Type B pancreatic cell (in vitro differentiated cells): ENCODE measurements around the gene MSH4. TPM values are rescaled to one million over a fixed set of nuclear protein-coding genes. Genes with fewer than 3 reads are reported as not detected.

Experiments
- DNase-seq: peaks from one replicate; pipeline ENCODE4 v3.0.0; 2021; ENCODE audit warnings: mixed read lengths; ENCODE audit not compliant: unreplicated experiment; ENCODE audit errors: extremely low spot score
- H3K27ac Mint-ChIP-seq: 2 replicates; pipeline ENCODE4 v1.8.0; 2021; ENCODE audit warnings: mild to moderate bottlenecking, mixed read lengths
- H3K27me3 Mint-ChIP-seq: 2 replicates; pipeline ENCODE4 v1.8.0; 2021; ENCODE audit warnings: mixed read lengths
- H3K36me3 Mint-ChIP-seq: 2 replicates; pipeline ENCODE4 v1.8.0; 2021; ENCODE audit warnings: mixed read lengths
- H3K4me1 Mint-ChIP-seq: one replicate; pipeline ENCODE4 v1.8.0; 2021; ENCODE audit warnings: mixed read lengths; ENCODE audit not compliant: unreplicated experiment
- H3K4me3 Mint-ChIP-seq: 2 replicates; pipeline ENCODE4 v1.8.0; 2021; ENCODE audit warnings: mild to moderate bottlenecking, mixed read lengths
- H3K9me3 Mint-ChIP-seq: 2 replicates; pipeline ENCODE4 v1.8.0; 2021; ENCODE audit warnings: mixed read lengths
- total RNA-seq: library from RNA; stranded (reverse); gene quantifications from 2 replicates; pipeline ENCODE4 v1.2.1, GENCODE V29; 2021; ENCODE audit warnings: low replicate concordance
- TF ChIP-seq, protein P1 (sequence below): fragments of 200-600 bp; sonication (generic); conservative IDR thresholded peaks from 2 replicates; pipeline ENCODE4 v1.5.0; 2021; ENCODE audit warnings: antibody characterized with exemption, mild to moderate bottlenecking

MSH4 gene
- total RNA-seq, 1 donor from 2014 or later, result 0.58 TPM

DNA sequence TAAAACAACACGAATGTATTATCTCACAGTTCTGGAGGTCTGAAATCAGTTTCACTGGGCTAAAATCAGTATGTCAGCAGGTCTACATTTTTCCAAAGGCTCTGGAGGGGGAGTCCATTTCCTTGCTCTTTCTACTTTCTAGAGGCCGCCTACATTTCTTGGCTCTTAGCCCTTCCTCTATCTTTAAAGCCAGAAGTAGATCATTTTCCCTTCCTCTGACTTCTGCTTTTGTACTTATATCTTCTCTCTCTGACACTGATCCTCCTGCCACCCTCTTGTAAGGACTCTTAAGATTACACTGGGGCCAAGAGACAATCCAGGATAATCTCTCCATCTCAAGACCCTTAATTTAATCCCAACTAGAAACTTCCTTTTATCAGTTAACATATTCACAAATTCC lies 41.4 kb downstream of the MSH4 start:
- Mint-ChIP-seq H3K27me3 (no peaks in the 10 kb centered on the region), H3K4me3 (no peak overlapping the region), H3K36me3 (no peaks in the 10 kb centered on the region), H3K4me1 (no peaks in the 10 kb centered on the region), H3K9me3 (peaks cover 5% of the 10 kb centered on the region), H3K27ac (no peak overlapping the region)
- TF ChIP-seq, protein P1, sequence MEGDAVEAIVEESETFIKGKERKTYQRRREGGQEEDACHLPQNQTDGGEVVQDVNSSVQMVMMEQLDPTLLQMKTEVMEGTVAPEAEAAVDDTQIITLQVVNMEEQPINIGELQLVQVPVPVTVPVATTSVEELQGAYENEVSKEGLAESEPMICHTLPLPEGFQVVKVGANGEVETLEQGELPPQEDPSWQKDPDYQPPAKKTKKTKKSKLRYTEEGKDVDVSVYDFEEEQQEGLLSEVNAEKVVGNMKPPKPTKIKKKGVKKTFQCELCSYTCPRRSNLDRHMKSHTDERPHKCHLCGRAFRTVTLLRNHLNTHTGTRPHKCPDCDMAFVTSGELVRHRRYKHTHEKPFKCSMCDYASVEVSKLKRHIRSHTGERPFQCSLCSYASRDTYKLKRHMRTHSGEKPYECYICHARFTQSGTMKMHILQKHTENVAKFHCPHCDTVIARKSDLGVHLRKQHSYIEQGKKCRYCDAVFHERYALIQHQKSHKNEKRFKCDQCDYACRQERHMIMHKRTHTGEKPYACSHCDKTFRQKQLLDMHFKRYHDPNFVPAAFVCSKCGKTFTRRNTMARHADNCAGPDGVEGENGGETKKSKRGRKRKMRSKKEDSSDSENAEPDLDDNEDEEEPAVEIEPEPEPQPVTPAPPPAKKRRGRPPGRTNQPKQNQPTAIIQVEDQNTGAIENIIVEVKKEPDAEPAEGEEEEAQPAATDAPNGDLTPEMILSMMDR, result no peak
- DNase-seq, result no peak

DNA sequence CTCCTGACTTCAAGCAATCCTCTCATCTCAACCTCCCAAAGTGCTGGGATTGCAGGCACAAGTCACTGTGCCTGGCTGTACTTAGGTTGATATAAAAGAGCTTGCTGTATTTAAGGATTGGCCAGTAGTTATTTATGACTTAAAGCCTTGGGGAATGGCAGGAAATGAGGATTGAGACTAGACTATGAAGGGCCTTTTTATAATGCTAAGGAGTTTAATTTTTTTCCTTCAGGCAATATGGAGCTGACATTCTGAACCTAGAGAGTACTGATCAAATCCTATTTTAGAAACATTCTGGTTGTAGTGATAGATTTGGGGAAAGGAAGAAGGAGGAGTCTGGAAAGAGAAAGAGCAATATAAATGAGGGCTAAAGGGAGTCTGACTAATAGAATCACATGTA lies 44.7 kb downstream of the MSH4 start:
- TF ChIP-seq, protein P1, result no peak
- peaks cover 5% of the 10 kb centered on the region for H3K9me3 Mint-ChIP-seq
- no peak overlapping the region for H3K27ac Mint-ChIP-seq
- no peaks in the 10 kb centered on the region for H3K4me1 Mint-ChIP-seq
- DNase-seq, result no peak
- H3K27me3 Mint-ChIP-seq, result no peaks in the 10 kb centered on the region
- no peak overlapping the region for H3K4me3 Mint-ChIP-seq
- no peaks in the 10 kb centered on the region for H3K36me3 Mint-ChIP-seq

DNA sequence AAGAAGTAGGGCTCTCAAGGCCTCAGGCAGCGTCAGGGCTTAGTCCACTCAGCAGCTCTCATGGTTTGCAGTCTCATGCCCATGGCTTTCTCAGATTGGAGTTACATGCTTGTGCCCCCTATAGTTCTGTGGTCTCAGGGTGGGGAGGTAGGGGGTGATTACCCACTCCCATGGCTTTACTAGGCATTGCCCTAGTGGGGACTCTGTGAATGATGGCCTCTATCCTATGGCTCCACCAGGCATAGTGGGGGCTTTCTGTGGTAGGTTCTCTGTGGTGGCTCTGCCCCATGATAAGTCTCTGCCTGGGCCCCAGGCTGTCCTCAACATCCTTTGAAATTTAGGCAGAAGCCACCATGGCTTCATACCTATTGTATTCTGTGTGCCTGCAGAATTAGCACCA lies 48.9 kb downstream of the MSH4 start:
- no peak for DNase-seq
- Mint-ChIP-seq H3K4me3 (no peak overlapping the region), H3K4me1 (no peaks in the 10 kb centered on the region), H3K27ac (no peak overlapping the region), H3K27me3 (no peaks in the 10 kb centered on the region), H3K36me3 (no peaks in the 10 kb centered on the region), H3K9me3 (no peaks in the 10 kb centered on the region)
- TF ChIP-seq, protein P1, result no peak

DNA sequence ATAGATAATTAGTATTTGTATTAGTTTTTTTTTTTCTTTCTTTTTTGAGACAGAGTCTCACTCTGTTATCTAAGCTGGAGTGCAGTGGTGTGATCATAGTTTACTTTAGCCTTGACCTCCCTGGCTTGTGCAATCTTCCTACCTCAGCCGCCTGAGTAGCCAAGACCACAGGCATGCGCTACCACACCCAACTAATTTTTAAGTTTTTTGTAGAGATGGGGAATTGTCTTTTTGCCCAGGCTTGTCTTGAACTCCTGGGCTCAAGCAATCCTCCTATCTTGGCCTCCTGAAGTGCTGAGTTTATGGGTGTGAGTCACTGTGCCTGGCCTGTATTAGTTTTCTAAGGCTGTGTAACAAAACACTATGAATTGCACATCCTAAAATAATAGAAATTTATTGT lies 58.3 kb downstream of the MSH4 start:
- H3K9me3 Mint-ChIP-seq, result no peaks in the 10 kb centered on the region
- no peaks in the 10 kb centered on the region for H3K4me1 Mint-ChIP-seq
- no peak for DNase-seq
- no peak overlapping the region for H3K4me3 Mint-ChIP-seq
- no peaks in the 10 kb centered on the region for H3K36me3 Mint-ChIP-seq
- TF ChIP-seq, protein P1, result no peak
- no peaks in the 10 kb centered on the region for H3K27me3 Mint-ChIP-seq
- H3K27ac Mint-ChIP-seq, result no peak overlapping the region

DNA sequence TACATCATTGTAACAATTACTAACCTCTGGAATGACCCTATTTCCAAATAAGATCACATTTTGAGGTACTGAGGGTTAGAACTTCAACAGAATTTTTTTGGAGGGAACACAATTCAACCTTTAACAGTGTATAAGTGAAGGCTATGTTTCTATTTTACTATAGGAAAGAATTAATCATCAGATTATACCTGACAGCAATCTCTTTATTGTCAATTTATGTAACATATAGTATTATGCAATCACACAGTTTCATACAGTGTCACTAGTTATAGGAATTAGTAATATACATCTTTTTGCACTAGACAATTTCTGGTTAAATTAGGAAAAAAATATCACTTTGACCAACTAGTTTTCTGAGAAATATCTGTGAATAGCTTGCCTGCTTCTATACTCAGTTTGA lies 59.1 kb downstream of the MSH4 start:
- Mint-ChIP-seq H3K4me3 (no peak overlapping the region), H3K27ac (no peak overlapping the region), H3K27me3 (no peaks in the 10 kb centered on the region), H3K4me1 (no peaks in the 10 kb centered on the region), H3K36me3 (no peaks in the 10 kb centered on the region), H3K9me3 (no peaks in the 10 kb centered on the region)
- TF ChIP-seq, protein P1, result no peak
- DNase-seq, result no peak

DNA sequence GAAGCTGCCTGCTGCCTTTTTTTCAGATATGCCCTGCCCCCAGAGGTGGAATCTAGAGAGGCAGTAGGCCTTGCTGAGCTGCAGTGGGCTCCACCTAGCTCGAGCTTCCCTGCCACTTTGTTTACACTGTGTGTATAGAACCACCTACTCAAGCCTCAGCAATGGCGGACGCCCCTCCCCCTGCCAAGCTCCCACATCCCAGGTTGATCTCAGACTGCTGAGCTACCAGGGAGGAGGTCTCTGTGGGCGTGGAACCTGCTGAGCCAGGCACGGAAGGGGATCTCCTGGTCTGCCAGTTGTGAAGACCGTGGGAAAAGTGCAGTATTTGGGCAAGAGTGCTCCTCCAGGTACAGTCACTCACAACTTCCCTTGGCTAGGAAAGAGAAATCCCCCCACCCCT lies 65.1 kb downstream of the MSH4 start:
- Mint-ChIP-seq H3K36me3 (no peaks in the 10 kb centered on the region), H3K9me3 (no peaks in the 10 kb centered on the region), H3K27ac (no peak overlapping the region), H3K4me3 (no peak overlapping the region), H3K27me3 (no peaks in the 10 kb centered on the region), H3K4me1 (no peaks in the 10 kb centered on the region)
- TF ChIP-seq, protein P1, result no peak
- DNase-seq, result no peak
